ENCODE results near the gene TMTC1. TPM values are rescaled to one million over a fixed set of nuclear protein-coding genes. Genes with fewer than 3 reads are reported as not detected.

TMTC1 gene
- total and polyA plus RNA-seq, 7 experiments from 2014 or later = 0.19 to 2.8 (median 0.46) TPM; not detected in 3

GRCh38 chr12:29649722-29650121 is 134.0 kb downstream of the TMTC1 start:
- Mint-ChIP-seq H3K36me3 (peaks cover 0 to 4% (median 0%) of the 10 kb centered on the region in 5 donors), H3K4me1 (no peaks in the 10 kb centered on the region), H3K27ac (no peak overlapping the region), H3K4me3 (no peak overlapping the region), H3K9me3 (no peaks in the 10 kb centered on the region), H3K27me3 (peaks cover 0 to 28% (median 6%) of the 10 kb centered on the region in 5 donors)
- no peak for ATAC-seq
- ChIA-PET CTCF (no interaction called here), POLR2A (no interaction called here)
- Histone ChIP-seq H3K36me3 (ENCODE audit: control insufficient read depth in 2 of 3, insufficient read depth in 3 of 3, low read length in 3 of 3) (no peaks in the 10 kb centered on the region), H3K27me3 (ENCODE audit: control insufficient read depth in 2 of 2, insufficient read depth in 2 of 2, low read length in 2 of 2) (no peaks in the 10 kb centered on the region), H3K4me3 (ENCODE audit: low read length) (no peak overlapping the region), H3K9me3 (ENCODE audit: control insufficient read depth in 2 of 3, low read length in 3 of 3) (no peaks in the 10 kb centered on the region), H3K27ac (ENCODE audit: low read depth, low read length) (no peak overlapping the region), H3K4me1 (ENCODE audit: control insufficient read depth in 2 of 2, insufficient read depth in 2 of 2, low read length in 2 of 2) (no peaks in the 10 kb centered on the region)
- no peak for DNase-seq
- intact Hi-C loops (cut with micrococcal nuclease) = no loop called here

- Mint-ChIP-seq H3K9me3 (peaks cover 0 to 9% (median 0%) of the 10 kb centered on the region in 11 donors), H3K27ac (no peak overlapping the region), H3K36me3 (no peaks in the 10 kb centered on the region), H3K4me1 (no peaks in the 10 kb centered on the region), H3K4me3 (no peak overlapping the region), H3K27me3 (peaks cover 0 to 15% (median 6%) of the 10 kb centered on the region in 5 donors)
- ChIA-PET POLR2A (no interaction called here), CTCF (no interaction called here)
- no peaks in the 10 kb centered on the region for H3K27me3 ChIP-seq (ENCODE audit: control insufficient read depth in 2 of 2, insufficient read depth in 2 of 2, low read length in 2 of 2)
- H3K36me3 ChIP-seq (ENCODE audit: control insufficient read depth in 2 of 3, insufficient read depth in 3 of 3, low read length in 3 of 3) = no peaks in the 10 kb centered on the region
- H3K9me3 ChIP-seq (ENCODE audit: control insufficient read depth in 2 of 3, low read length in 3 of 3) = no peaks in the 10 kb centered on the region
- intact Hi-C loops (cut with micrococcal nuclease) = no loop called here
- no peaks in the 10 kb centered on the region for H3K4me1 ChIP-seq (ENCODE audit: control insufficient read depth in 2 of 2, insufficient read depth in 2 of 2, low read length in 2 of 2)
- no peak overlapping the region for H3K27ac ChIP-seq (ENCODE audit: low read depth, low read length)
- ATAC-seq = no peak
- DNase-seq = no peak
- no peak overlapping the region for H3K4me3 ChIP-seq (ENCODE audit: low read length)
Measured at GRCh38 chr12:29644536-29645162, 139.1 kb downstream of the TMTC1 start.

GRCh38 chr12:29640589-29641345 is 143.0 kb downstream of the TMTC1 start:
- Mint-ChIP-seq H3K36me3 (no peaks in the 10 kb centered on the region), H3K4me1 (no peaks in the 10 kb centered on the region), H3K4me3 (no peak overlapping the region), H3K27me3 (peaks cover 0 to 24% (median 7%) of the 10 kb centered on the region in 5 donors), H3K9me3 (peaks cover 0 to 9% (median 0%) of the 10 kb centered on the region in 11 donors), H3K27ac (no peak overlapping the region)
- ATAC-seq = no peak
- H3K4me3 ChIP-seq (ENCODE audit: low read length) = no peak overlapping the region
- H3K36me3 ChIP-seq (ENCODE audit: control insufficient read depth in 2 of 3, insufficient read depth in 3 of 3, low read length in 3 of 3) = no peaks in the 10 kb centered on the region
- intact Hi-C loops (cut with micrococcal nuclease) = no loop called here
- H3K4me1 ChIP-seq (ENCODE audit: control insufficient read depth in 2 of 2, insufficient read depth in 2 of 2, low read length in 2 of 2) = no peaks in the 10 kb centered on the region
- POLR2A ChIA-PET = no interaction called here
- CTCF ChIA-PET = no interaction called here
- no peaks in the 10 kb centered on the region for H3K27me3 ChIP-seq (ENCODE audit: control insufficient read depth in 2 of 2, insufficient read depth in 2 of 2, low read length in 2 of 2)
- H3K9me3 ChIP-seq (ENCODE audit: control insufficient read depth in 2 of 3, low read length in 3 of 3) = no peaks in the 10 kb centered on the region
- no peak for DNase-seq
- no peak overlapping the region for H3K27ac ChIP-seq (ENCODE audit: low read depth, low read length)

- H3K27me3 ChIP-seq (ENCODE audit: control insufficient read depth in 2 of 2, insufficient read depth in 2 of 2, low read length in 2 of 2) = no peaks in the 10 kb centered on the region
- H3K9me3 ChIP-seq (ENCODE audit: control insufficient read depth in 2 of 3, low read length in 3 of 3) = no peaks in the 10 kb centered on the region
- intact Hi-C loops (cut with micrococcal nuclease) = no loop called here
- DNase-seq (no peak), ATAC-seq (no peak)
- Mint-ChIP-seq H3K27me3 (peaks cover 0 to 29% (median 7%) of the 10 kb centered on the region in 5 donors), H3K4me3 (no peak overlapping the region), H3K4me1 (no peaks in the 10 kb centered on the region), H3K27ac (no peak overlapping the region), H3K9me3 (peaks cover 0 to 9% (median 0%) of the 10 kb centered on the region in 11 donors), H3K36me3 (no peaks in the 10 kb centered on the region)
- H3K4me3 ChIP-seq (ENCODE audit: low read length) = no peak overlapping the region
- H3K36me3 ChIP-seq (ENCODE audit: control insufficient read depth in 2 of 3, insufficient read depth in 3 of 3, low read length in 3 of 3) = no peaks in the 10 kb centered on the region
- ChIA-PET POLR2A (no interaction called here), CTCF (no interaction called here)
- no peaks in the 10 kb centered on the region for H3K4me1 ChIP-seq (ENCODE audit: control insufficient read depth in 2 of 2, insufficient read depth in 2 of 2, low read length in 2 of 2)
- no peak overlapping the region for H3K27ac ChIP-seq (ENCODE audit: low read depth, low read length)
Measured at GRCh38 chr12:29639893-29640495, 143.7 kb downstream of the TMTC1 start.

- no peak overlapping the region for H3K4me3 Mint-ChIP-seq
- H3K27me3 Mint-ChIP-seq = peaks cover 0 to 37% (median 13%) of the 10 kb centered on the region in 5 donors
- no peaks in the 10 kb centered on the region for H3K36me3 Mint-ChIP-seq
- H3K4me3 ChIP-seq (ENCODE audit: low read length) = no peak overlapping the region
- H3K27ac ChIP-seq (ENCODE audit: low read depth, low read length) = no peak overlapping the region
- no peaks in the 10 kb centered on the region for H3K9me3 ChIP-seq (ENCODE audit: control insufficient read depth in 2 of 3, low read length in 3 of 3)
- no peaks in the 10 kb centered on the region for H3K36me3 ChIP-seq (ENCODE audit: control insufficient read depth in 2 of 3, insufficient read depth in 3 of 3, low read length in 3 of 3)
- no peaks in the 10 kb centered on the region for H3K4me1 ChIP-seq (ENCODE audit: control insufficient read depth in 2 of 2, insufficient read depth in 2 of 2, low read length in 2 of 2)
- H3K4me1 Mint-ChIP-seq = no peaks in the 10 kb centered on the region
- no peak overlapping the region for H3K27ac Mint-ChIP-seq
- intact Hi-C loops (cut with micrococcal nuclease) = no loop called here
- H3K9me3 Mint-ChIP-seq = peaks cover 0 to 9% (median 0%) of the 10 kb centered on the region in 11 donors
- no peak for ATAC-seq
- DNase-seq = no peak
- ChIA-PET CTCF (no interaction called here), POLR2A (no interaction called here)
- H3K27me3 ChIP-seq (ENCODE audit: control insufficient read depth in 2 of 2, insufficient read depth in 2 of 2, low read length in 2 of 2) = no peaks in the 10 kb centered on the region
Measured at GRCh38 chr12:29638528-29638927, 145.2 kb downstream of the TMTC1 start.

GRCh38 chr12:29634057-29634456 is 149.7 kb downstream of the TMTC1 start:
- CTCF ChIA-PET = no interaction called here
- Mint-ChIP-seq H3K27ac (no peak overlapping the region), H3K9me3 (peaks cover 0 to 5% (median 0%) of the 10 kb centered on the region in 11 donors), H3K4me3 (no peak overlapping the region), H3K36me3 (no peaks in the 10 kb centered on the region), H3K27me3 (peaks cover 0 to 29% (median 12%) of the 10 kb centered on the region in 5 donors), H3K4me1 (no peaks in the 10 kb centered on the region)
- no peaks in the 10 kb centered on the region for H3K4me1 ChIP-seq (ENCODE audit: control insufficient read depth in 2 of 2, insufficient read depth in 2 of 2, low read length in 2 of 2)
- H3K27ac ChIP-seq (ENCODE audit: low read depth, low read length) = no peak overlapping the region
- POLR2A ChIA-PET = no interaction called here
- no peak for DNase-seq
- intact Hi-C loops (cut with micrococcal nuclease) = no loop called here
- H3K4me3 ChIP-seq (ENCODE audit: low read length) = no peak overlapping the region
- H3K36me3 ChIP-seq (ENCODE audit: control insufficient read depth in 2 of 3, insufficient read depth in 3 of 3, low read length in 3 of 3) = no peaks in the 10 kb centered on the region
- H3K27me3 ChIP-seq (ENCODE audit: control insufficient read depth in 2 of 2, insufficient read depth in 2 of 2, low read length in 2 of 2) = no peaks in the 10 kb centered on the region
- H3K9me3 ChIP-seq (ENCODE audit: control insufficient read depth in 2 of 3, low read length in 3 of 3) = no peaks in the 10 kb centered on the region
- no peak for ATAC-seq

All from naive thymus-derived CD4-positive, alpha-beta T cell (primary cell).